Testis (tissue), 2 donors: Measurements from ENCODE around the gene VGLL4.

Source experiments
- CTCF ChIP-seq, 3 experiments: fragments of 450-650 bp in 2 of 3; fragments of 200-600 bp in 1 of 3; sonication (generic) in 1 of 3; IDR thresholded peaks; one replicate each; pipeline ENCODE4 v1.5.1; 2016 to 2019; ENCODE audit warnings: antibody characterized with exemption in 3 of 3, mild to moderate bottlenecking in 2 of 3, moderate library complexity in 1 of 3
- POLR2A ChIP-seq: fragments of 450-650 bp; IDR thresholded peaks from one replicate; pipeline ENCODE4 v1.6.1; 2017; ENCODE audit warnings: antibody characterized with exemption, mild to moderate bottlenecking, moderate library complexity

- TF ChIP-seq POLR2A (no peak), CTCF (IDR thresholded peaks at IDR 0.05) (no peak)
Measured at GRCh38 chr3:11565072-11565471, 78.6 kb downstream of the VGLL4 start.
